Astrocyte of the cerebellum (primary cell): ENCODE results near the gene DCBLD2.
A peak's percentile ranks its signal among the peaks of the same experiment; 100 is the strongest.
"Not testable (repeated sequence)": the region's sequence is repeated elsewhere in the genome, so short reads cannot be mapped to it uniquely, and the experiment has no call there.

Experiments used
- DNase-seq: peaks from one replicate; pipeline ENCODE4 v3.0.0-alpha.2; 2011; ENCODE audit warnings: low read depth
- H3K4me3 ChIP-seq: 2 replicates; pipeline ENCODE4 v1.5.1; 2011; ENCODE audit warnings: mild to moderate bottlenecking, low read depth, low read length, moderate library complexity
- in situ Hi-C: cut with HindIII; loops from 2 replicates; pipeline ENCODE4 v1.10.0; 2017; ENCODE audit warnings: low sequenced_read_pairs
- TF ChIP-seq, protein P1 (sequence below): IDR thresholded peaks from 2 replicates; pipeline ENCODE4 v1.5.1; 2012; ENCODE audit warnings: low read length, low read depth, moderate library complexity, mild to moderate bottlenecking; ENCODE audit errors: missing control alignments

Gene DCBLD2

DNA sequence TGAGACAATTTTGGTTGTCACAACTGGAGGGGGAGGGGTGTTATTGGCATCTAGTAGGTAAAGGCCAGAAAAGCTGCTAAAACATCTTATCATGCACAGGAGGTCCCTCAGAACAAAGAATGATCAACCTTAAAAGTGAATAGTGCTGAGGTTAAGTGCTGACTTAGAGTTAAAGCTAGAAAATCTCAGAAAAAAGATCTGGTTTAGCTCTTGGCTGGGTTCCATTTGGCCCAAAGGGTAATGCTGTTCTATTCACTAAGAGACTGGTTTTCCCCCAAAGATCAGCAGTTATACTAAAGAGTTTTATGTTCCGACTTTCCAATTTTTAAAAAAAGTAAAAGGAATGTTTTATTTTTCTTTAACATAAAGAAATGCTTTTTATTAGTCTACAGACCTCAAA lies 15.6 kb downstream of the DCBLD2 start:
- TF ChIP-seq, protein P1, sequence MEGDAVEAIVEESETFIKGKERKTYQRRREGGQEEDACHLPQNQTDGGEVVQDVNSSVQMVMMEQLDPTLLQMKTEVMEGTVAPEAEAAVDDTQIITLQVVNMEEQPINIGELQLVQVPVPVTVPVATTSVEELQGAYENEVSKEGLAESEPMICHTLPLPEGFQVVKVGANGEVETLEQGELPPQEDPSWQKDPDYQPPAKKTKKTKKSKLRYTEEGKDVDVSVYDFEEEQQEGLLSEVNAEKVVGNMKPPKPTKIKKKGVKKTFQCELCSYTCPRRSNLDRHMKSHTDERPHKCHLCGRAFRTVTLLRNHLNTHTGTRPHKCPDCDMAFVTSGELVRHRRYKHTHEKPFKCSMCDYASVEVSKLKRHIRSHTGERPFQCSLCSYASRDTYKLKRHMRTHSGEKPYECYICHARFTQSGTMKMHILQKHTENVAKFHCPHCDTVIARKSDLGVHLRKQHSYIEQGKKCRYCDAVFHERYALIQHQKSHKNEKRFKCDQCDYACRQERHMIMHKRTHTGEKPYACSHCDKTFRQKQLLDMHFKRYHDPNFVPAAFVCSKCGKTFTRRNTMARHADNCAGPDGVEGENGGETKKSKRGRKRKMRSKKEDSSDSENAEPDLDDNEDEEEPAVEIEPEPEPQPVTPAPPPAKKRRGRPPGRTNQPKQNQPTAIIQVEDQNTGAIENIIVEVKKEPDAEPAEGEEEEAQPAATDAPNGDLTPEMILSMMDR = no peak
- H3K4me3 ChIP-seq = peak overlapping the region; percentile 29
- in situ Hi-C loops = no loop called here
- peak; percentile 45 for DNase-seq

DNA sequence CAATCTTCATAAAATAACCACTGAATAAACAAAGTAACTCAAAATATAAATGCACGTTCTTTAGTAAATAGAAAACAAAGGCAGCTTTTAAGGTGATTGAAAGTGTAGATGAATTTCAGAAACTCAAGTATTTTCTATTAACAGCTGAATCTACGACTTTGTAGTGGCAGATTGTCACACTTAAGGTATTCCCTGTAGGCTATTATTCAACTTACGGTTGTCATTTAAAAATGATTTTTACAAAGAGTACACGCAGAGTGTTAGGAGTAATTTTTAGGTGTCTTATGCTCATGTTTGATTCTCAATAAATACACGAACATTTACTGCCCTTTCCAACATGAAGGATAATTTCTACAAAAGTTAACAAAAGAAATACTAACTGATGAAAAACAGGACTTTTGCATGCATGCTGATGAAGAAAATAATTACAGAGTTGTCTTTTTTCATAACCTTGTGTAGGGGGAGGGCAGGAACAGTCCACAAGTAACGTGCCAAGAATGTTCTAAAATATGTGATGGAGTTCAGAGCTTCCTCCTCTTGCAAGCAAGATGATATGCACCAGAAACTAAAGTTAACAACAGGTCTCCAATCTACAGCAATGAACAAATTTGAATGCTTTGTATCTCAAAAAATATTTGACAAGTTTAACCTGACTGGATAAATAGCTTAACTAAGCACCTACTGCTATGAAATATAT lies 16.7 kb downstream of the DCBLD2 start:
- TF ChIP-seq, protein P1 = no peak
- no peak for DNase-seq
- H3K4me3 ChIP-seq = peak overlapping the region; percentile 29
- in situ Hi-C loops = no loop called here

DNA sequence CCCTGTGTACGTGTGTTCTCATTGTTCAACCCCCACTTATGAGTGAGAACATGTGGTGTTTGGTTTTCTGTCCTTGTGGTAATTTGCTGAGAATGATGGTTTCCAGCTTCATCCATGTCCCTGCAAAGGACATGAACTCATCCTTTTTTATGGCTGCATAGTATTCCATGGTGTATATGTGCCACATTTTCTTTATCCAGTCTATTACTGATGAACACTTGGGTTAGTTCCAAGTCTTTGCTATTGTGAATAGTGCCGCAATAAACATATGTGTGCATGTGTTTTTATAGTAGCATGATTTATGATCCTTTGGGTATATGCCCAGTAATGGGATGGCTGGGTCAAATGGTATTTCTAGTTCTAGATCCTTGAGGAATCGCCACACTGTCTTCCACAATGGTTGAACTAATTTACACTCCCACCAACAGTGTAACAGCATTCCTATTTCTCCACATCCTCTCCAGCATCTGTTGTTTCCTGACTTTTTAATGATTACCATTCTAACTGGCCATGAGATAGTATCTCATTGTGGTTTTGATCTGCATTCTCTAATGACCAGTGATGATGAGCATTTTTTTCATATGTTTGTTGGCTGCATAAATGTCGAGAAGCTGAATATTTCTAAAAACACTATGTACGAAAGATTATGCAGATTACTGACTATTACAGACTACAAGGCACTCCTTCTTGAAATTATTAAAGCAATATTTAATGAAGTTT lies 18.7 kb downstream of the DCBLD2 start:
- in situ Hi-C loops, DNase-seq, H3K4me3 ChIP-seq: not testable (repeated sequence)

DNA sequence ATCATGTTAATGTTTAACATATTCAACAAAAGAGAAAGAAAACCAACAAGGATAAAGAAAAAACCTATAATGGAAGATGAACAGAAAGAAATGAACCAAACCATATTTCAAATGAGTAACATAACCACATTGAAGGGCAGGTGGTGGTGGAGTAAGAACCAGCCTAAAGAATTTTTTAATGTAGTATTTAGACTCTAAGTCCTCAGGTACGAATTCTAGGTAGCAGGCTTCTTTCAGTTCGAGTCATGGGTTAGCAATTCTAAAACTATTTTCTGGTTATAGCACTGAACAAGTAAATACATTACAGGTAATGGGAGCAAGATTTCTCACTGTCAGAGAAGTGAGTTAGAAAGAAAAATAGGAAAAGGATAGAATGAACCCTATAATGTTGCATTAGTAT lies 24.4 kb downstream of the DCBLD2 start:
- TF ChIP-seq, protein P1 = no peak
- in situ Hi-C loops = no loop called here
- no peak overlapping the region for H3K4me3 ChIP-seq
- DNase-seq = no peak

DNA sequence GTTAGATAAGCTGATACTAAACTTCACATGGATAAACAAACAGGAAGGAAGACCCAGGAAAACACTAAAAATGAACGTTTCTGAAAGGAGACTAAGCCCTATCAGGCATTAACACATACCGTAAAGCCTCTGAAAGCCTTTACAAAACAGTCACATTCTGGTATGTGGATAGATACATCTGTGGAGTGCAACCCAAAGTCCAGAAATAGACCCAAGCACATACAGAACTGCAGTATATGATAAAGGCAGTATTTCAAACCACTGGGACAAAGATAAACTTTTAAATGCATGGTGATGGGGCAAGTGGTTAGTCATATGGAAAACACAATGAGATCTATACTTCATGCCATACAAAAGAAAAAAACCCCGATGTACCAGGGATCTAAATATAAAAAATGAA lies 26.0 kb downstream of the DCBLD2 start:
- TF ChIP-seq, protein P1 = no peak
- in situ Hi-C loops = no loop called here
- no peak for DNase-seq
- H3K4me3 ChIP-seq = no peak overlapping the region

DNA sequence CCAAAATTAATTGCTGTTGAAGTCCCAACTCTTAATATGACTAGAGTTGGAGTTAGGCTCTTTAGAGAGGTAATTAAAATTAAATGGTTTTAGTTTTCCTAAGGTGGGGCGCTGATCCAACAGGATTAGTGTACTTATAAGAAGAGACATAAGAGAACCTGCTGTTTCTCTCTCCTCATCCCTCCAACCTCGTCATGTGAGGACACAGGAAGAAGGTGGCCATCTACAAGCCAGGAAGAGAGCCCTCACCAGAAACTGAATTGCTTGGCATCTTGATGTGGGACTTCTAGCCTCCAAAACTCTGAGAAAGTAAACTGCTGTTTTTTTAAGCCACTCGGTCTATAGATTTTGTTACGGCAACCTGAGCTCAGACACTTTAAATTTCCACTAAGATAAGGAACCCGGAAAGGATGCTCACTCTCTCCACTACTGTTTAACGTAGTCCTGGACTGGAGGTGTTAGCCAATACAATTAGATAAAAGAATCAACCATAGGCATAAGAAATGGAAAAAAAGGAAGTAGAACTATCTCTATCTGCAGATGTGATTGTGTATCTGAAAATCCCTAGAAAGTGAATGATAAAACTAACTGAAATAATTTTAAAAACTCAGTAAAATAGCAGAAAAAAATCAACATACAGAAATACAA lies 26.8 kb downstream of the DCBLD2 start:
- H3K4me3 ChIP-seq = no peak overlapping the region
- in situ Hi-C loops = no loop called here
- TF ChIP-seq, protein P1 = no peak
- no peak for DNase-seq

DNA sequence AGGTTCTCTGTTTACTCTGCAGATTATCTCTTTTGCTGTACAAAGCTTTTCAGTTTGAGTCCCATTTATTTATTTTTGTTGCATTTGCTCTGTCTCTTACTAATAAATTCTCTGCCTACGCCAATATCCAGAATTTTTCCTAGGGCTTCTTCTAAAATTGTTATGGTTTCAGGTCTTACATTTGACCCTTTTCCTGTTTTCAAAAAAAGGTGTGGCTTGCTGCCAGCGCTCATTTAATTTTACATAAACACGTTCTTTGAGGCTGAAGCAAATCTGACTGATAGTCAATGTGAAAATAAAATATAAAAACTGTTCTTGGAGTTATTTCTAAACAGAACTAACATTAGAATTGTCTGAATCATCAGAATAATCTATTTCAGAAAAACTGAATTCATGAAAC lies 32.1 kb downstream of the DCBLD2 start:
- in situ Hi-C loops = no loop called here
- TF ChIP-seq, protein P1 = no peak
- no peak overlapping the region for H3K4me3 ChIP-seq
- DNase-seq = no peak

DNA sequence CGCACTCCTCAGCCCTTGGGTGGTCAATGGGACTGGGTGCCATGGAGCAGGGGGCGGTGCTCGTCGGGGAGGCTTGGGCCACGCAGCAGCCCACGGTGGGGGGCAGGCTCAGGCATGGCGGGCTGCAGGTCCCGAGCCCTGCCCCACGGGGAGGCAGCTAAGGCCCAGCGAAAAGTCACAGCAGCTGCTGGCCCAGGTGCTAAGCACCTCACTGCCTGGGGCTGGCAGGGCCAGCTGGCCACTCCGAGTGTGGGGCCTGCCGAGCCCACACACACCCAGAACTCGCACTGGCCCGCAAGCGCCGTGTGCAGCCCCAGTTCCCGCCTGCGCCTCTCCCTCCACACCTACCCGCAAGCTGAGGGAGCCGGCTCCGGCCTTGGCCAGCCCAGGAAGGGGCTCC lies 43.5 kb downstream of the DCBLD2 start:
- in situ Hi-C loops, H3K4me3 ChIP-seq, DNase-seq: not testable (repeated sequence)

DNA sequence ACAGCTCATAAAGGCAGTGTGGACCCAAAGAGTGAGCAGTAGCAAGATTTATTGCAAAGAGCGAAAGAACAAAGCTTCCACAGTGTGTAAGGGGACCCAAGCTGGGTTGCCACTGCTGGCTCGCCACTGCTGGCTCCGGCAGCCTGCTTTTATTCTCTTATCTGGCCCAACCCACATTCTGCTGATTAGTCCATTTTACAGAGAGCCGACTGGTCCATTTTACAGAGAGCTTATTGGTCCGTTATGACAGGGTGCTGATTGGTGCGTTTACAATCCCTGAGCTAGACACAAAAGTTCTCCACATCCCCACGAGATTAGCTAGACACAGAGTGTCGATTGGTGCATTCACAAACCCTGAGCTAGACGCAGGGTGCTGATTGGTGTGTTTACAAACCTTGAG lies 44.2 kb downstream of the DCBLD2 start:
- DNase-seq, in situ Hi-C loops, H3K4me3 ChIP-seq: not testable (repeated sequence)
